Right atrium auricular region (tissue), 2 donors: ENCODE data around the gene TPSD1. TPM values are rescaled to one million over a fixed set of nuclear protein-coding genes. Genes with fewer than 3 reads are reported as not detected.

Source experiments
- DNase-seq: peaks from one replicate; pipeline ENCODE4 v3.0.0-alpha.2; 2019; ENCODE audit warnings: low spot score
- H3K27ac ChIP-seq, 2 donors: fragments of 200-600 bp; sonication (generic); 1 replicate in 1 of 2; 2 replicates in 1 of 2; pipeline ENCODE4 v1.5.1; 2016 to 2019
- H3K27me3 ChIP-seq, 2 donors: fragments of 200-600 bp; sonication (generic); one replicate each; pipeline versions ENCODE4 v1.5.1 to v1.6.0; 2017 to 2019
- H3K36me3 ChIP-seq: fragments of 200-600 bp; sonication (generic); one replicate; pipeline ENCODE4 v1.5.1; 2016
- H3K4me1 ChIP-seq, 2 donors: fragments of 200-600 bp; sonication (generic); one replicate each; pipeline versions ENCODE4 v1.5.1 to v1.6.0; 2017 to 2019
- H3K4me3 ChIP-seq, 2 donors: fragments of 200-600 bp; sonication (generic); 1 replicate in 1 of 2; 2 replicates in 1 of 2; pipeline ENCODE4 v1.5.1; 2017 to 2019; ENCODE audit warnings: mild to moderate bottlenecking in 1 of 2, moderate library complexity in 1 of 2
- H3K9me3 ChIP-seq, 2 donors: fragments of 200-600 bp; sonication (generic); one replicate each; pipeline ENCODE4 v1.5.1; 2019
- total RNA-seq, 2 donors: library from RNA; depleted of rRNA; stranded (reverse); fragments of >200 nt; gene quantifications; one replicate each; pipeline ENCODE4 v1.1.0, GENCODE V29; 2016
- TF ChIP-seq, protein P1 (sequence below), 2 donors: fragments of 200-600 bp; sonication (generic); IDR thresholded peaks; one replicate each; pipeline ENCODE4 v1.5.1; 2019; ENCODE audit warnings: antibody characterized with exemption in 2 of 2

The TPSD1 gene
- total RNA-seq, 2 donors from 2014 or later = 0.63 TPM; not detected in 1

- Histone ChIP-seq H3K27ac (no peak overlapping the region), H3K4me3 (no peak overlapping the region), H3K27me3 (no peaks in the 10 kb centered on the region), H3K9me3 (no peaks in the 10 kb centered on the region), H3K4me1 (no peaks in the 10 kb centered on the region), H3K36me3 (no peaks in the 10 kb centered on the region)
- no peak for DNase-seq
- TF ChIP-seq, protein P1, sequence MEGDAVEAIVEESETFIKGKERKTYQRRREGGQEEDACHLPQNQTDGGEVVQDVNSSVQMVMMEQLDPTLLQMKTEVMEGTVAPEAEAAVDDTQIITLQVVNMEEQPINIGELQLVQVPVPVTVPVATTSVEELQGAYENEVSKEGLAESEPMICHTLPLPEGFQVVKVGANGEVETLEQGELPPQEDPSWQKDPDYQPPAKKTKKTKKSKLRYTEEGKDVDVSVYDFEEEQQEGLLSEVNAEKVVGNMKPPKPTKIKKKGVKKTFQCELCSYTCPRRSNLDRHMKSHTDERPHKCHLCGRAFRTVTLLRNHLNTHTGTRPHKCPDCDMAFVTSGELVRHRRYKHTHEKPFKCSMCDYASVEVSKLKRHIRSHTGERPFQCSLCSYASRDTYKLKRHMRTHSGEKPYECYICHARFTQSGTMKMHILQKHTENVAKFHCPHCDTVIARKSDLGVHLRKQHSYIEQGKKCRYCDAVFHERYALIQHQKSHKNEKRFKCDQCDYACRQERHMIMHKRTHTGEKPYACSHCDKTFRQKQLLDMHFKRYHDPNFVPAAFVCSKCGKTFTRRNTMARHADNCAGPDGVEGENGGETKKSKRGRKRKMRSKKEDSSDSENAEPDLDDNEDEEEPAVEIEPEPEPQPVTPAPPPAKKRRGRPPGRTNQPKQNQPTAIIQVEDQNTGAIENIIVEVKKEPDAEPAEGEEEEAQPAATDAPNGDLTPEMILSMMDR (IDR thresholded peaks at IDR 0.05) = no peak
Observed at GRCh38 chr16:1215574-1216295, 40.1 kb upstream of the TPSD1 start.

- TF ChIP-seq, protein P1 (IDR thresholded peaks at IDR 0.05) = no peak
- Histone ChIP-seq H3K4me3 (no peak overlapping the region), H3K27me3 (no peaks in the 10 kb centered on the region), H3K36me3 (no peaks in the 10 kb centered on the region), H3K9me3 (no peaks in the 10 kb centered on the region), H3K4me1 (no peaks in the 10 kb centered on the region), H3K27ac (no peak overlapping the region)
- DNase-seq = no peak
Observed at GRCh38 chr16:1216296-1216619, 39.6 kb upstream of the TPSD1 start.

DNA sequence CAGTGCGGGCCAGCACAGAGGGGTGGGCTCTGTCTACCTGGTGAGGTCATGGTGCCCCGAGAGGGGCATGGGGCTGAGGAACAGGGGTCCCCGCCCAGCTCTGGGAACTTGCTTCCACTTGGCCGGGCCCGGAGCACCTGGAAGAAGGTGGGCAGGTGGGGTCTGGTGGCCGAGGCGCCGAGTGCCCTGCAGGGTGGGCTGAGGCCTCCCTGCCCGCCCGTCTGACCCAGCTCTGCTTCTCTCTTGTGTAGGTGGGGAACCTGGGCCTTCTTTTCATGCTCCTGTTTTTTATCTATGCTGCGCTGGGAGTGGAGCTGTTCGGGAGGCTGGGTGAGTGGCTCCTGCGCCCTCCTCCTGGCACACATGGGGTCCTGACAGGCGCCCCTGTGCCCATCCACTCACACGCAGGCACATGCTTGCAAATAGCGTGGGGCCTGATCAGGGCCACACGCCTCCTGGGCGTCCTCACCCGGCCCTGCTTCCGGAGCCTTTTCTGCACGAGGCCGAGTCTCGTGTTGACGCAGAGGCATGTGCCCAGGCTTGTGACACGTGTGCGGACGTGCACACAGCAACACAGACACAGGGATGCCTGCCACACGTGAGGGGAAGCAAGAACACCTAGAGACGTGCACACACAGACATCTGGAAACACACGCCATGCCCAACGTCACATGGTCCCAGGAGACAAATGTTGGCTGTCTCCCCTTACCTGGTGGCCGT lies 39.0 kb upstream of the TPSD1 start:
- no peak overlapping the region for H3K4me3 ChIP-seq
- no peaks in the 10 kb centered on the region for H3K9me3 ChIP-seq
- H3K4me1 ChIP-seq = no peaks in the 10 kb centered on the region
- no peak for DNase-seq
- H3K27ac ChIP-seq = no peak overlapping the region
- TF ChIP-seq, protein P1 (IDR thresholded peaks at IDR 0.05) = no peak
- no peaks in the 10 kb centered on the region for H3K36me3 ChIP-seq
- no peaks in the 10 kb centered on the region for H3K27me3 ChIP-seq

DNA sequence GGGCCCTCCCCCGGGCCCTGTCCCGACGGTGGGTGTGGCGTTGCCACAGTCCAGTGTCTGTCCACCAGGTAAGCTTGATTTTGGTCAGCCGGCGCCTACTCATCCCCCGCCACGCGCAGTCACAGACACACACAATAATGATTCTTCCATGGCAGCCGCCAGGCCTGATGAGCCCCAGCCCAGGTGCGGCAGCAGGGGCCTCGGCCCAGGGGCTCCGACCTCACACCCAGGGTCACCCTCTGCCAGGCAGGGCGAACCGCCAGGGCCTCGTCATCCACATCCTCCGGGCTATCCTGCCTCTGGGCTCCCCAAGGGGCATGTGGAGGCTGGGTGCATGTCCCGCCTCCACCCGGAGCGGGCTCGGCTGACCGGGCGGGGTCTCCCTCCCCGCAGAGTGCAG lies 38.3 kb upstream of the TPSD1 start:
- no peaks in the 10 kb centered on the region for H3K4me1 ChIP-seq
- H3K36me3 ChIP-seq = no peaks in the 10 kb centered on the region
- no peaks in the 10 kb centered on the region for H3K27me3 ChIP-seq
- no peak overlapping the region for H3K4me3 ChIP-seq
- DNase-seq = no peak
- no peak overlapping the region for H3K27ac ChIP-seq
- no peaks in the 10 kb centered on the region for H3K9me3 ChIP-seq
- TF ChIP-seq, protein P1 (IDR thresholded peaks at IDR 0.05) = no peak

- Histone ChIP-seq H3K4me1 (no peaks in the 10 kb centered on the region), H3K4me3 (no peak overlapping the region), H3K27ac (no peak overlapping the region), H3K27me3 (no peaks in the 10 kb centered on the region), H3K36me3 (no peaks in the 10 kb centered on the region), H3K9me3 (no peaks in the 10 kb centered on the region)
- DNase-seq = no peak
- TF ChIP-seq, protein P1 (IDR thresholded peaks at IDR 0.05) = no peak
Observed at GRCh38 chr16:1218061-1218929, 37.6 kb upstream of the TPSD1 start.
